GM12878 (cell line): ENCODE data around the gene MNAT1. TPM values are rescaled to one million over a fixed set of nuclear protein-coding genes. Genes with fewer than 3 reads are reported as not detected.

Experiments used
- ATAC-seq: fragments of 200-7000 bp; cut with Tn5 transposase; 3 replicates; pipeline ENCODE4 v1.9.1; 2020; ENCODE audit warnings: mild to moderate bottlenecking, moderate library complexity
- BruUV-seq: library from RNA; stranded (reverse); fragments of 400-500 nt; replicated peaks from 2 replicates; lab custom pipeline; 2021; lab: Mats Ljungman, UMichigan
- CTCF ChIA-PET: fragments of 300-600 bp; sonication (Branson Sonifier 250); formaldehyde crosslinking; extraction: SDS; loops from one replicate; lab custom pipeline; 2021; ENCODE audit warnings: inconsistent platforms; lab: Yijun Ruan, JAX
- POLR2A ChIA-PET: fragments of 350-600 bp; formaldehyde crosslinking; extraction: SDS; loops from one replicate; lab custom pipeline; 2021; ENCODE audit warnings: inconsistent platforms; lab: Charles Lee
- RAD21 ChIA-PET: fragments of 300-600 bp; sonication (Branson Sonifier 250); formaldehyde crosslinking; loops from one replicate; lab custom pipeline; 2023; ENCODE audit warnings: antibody characterized with exemption; ENCODE audit not compliant: unreplicated experiment; lab: Charles Lee
- SMC1A ChIA-PET: fragments of 300-600 bp; sonication (Branson Sonifier 250); formaldehyde crosslinking; loops from one replicate; lab custom pipeline; 2023; ENCODE audit not compliant: unreplicated experiment, uncharacterized antibody; lab: Charles Lee
- DNase-seq: peaks from one replicate; pipeline ENCODE4 v3.0.0-alpha.2; 2011; ENCODE audit warnings: low read depth, low spot score
- FAIRE-seq: peaks from 3 replicates; lab custom pipeline; 2011; peaks lifted over from hg19 to GRCh38; lab: Jason Lieb, UNC
- H2AFZ ChIP-seq: 2 replicates; pipeline ENCODE4 v1.6.0; 2011; ENCODE audit warnings: low read depth, low read length, control low read depth; ENCODE audit not compliant: control insufficient read depth
- H3K27ac ChIP-seq: 2 replicates; pipeline ENCODE4 v1.5.1; 2011; ENCODE audit warnings: control low read depth; ENCODE audit not compliant: control insufficient read depth, insufficient read depth
- H3K27me3 ChIP-seq, 2 experiments: replicated peaks in 1 of 2; 2 replicates each; pipeline versions ENCODE4 v1.6.0 to v1.6.1; 2011; ENCODE audit warnings: low read length in 1 of 2; ENCODE audit not compliant: control insufficient read depth in 2 of 2, insufficient read depth in 2 of 2
- H3K36me3 ChIP-seq, 2 experiments: 2 replicates each; pipeline ENCODE4 v1.5.1; 2011; ENCODE audit warnings: low read length in 1 of 2; ENCODE audit not compliant: control insufficient read depth in 2 of 2, insufficient read depth in 2 of 2
- H3K4me1 ChIP-seq: 2 replicates; pipeline ENCODE4 v1.6.1; 2011; ENCODE audit warnings: mild to moderate bottlenecking, low read length, moderate library complexity, mixed read lengths; ENCODE audit not compliant: control insufficient read depth, insufficient read depth
- H3K4me2 ChIP-seq: 2 replicates; pipeline ENCODE4 v1.6.0; 2011; ENCODE audit warnings: control low read depth; ENCODE audit not compliant: control insufficient read depth, insufficient read depth
- H3K4me3 ChIP-seq: fragments of 200-600 bp; sonication (generic); 2 replicates; pipeline ENCODE4 v1.5.1; 2016
- H3K79me2 ChIP-seq: 2 replicates; pipeline ENCODE4 v1.6.0; 2011; ENCODE audit warnings: low read length; ENCODE audit not compliant: control insufficient read depth, insufficient read depth
- H3K9ac ChIP-seq: 2 replicates; pipeline ENCODE4 v1.8.0; 2011; ENCODE audit warnings: low read length, control low read depth, mixed read lengths; ENCODE audit not compliant: control insufficient read depth, insufficient read depth
- H3K9me3 ChIP-seq: replicated peaks from 3 replicates; pipeline ENCODE4 v1.5.1; 2011; ENCODE audit warnings: mild to moderate bottlenecking, low read length; ENCODE audit not compliant: control insufficient read depth, insufficient read depth
- H4K20me1 ChIP-seq: 2 replicates; pipeline ENCODE4 v1.6.0; 2011; ENCODE audit not compliant: control insufficient read depth, insufficient read depth
- BMI1 ChIP-seq: fragments of 450-650 bp; IDR thresholded peaks from 2 replicates; pipeline ENCODE4 v1.6.1; 2016; ENCODE audit warnings: mild to moderate bottlenecking, moderate library complexity, borderline replicate concordance
- CBFB ChIP-seq: IDR thresholded peaks from 2 replicates; pipeline ENCODE4 v1.6.1; 2016; ENCODE audit warnings: antibody characterized with exemption, low read depth
- GABPA ChIP-seq: IDR thresholded peaks from 2 replicates; pipeline ENCODE4 v1.6.1; 2014; ENCODE audit warnings: antibody characterized with exemption, low read depth, mild to moderate bottlenecking, inconsistent platforms
- MEF2A ChIP-seq: IDR thresholded peaks from 2 replicates; pipeline ENCODE4 v1.6.1; 2011; ENCODE audit warnings: low read depth, mild to moderate bottlenecking, low read length, moderate library complexity; ENCODE audit not compliant: insufficient read depth
- MYC ChIP-seq: IDR thresholded peaks from 2 replicates; pipeline ENCODE4 v1.6.1; 2011; ENCODE audit warnings: mild to moderate bottlenecking, low read length, moderate library complexity, inconsistent platforms; ENCODE audit not compliant: insufficient read depth, insufficient replicate concordance, insufficient read length, severe bottlenecking
- NR2C2 ChIP-seq: IDR thresholded peaks from 2 replicates; pipeline ENCODE4 v1.6.1; 2011; ENCODE audit warnings: borderline replicate concordance, low read depth; ENCODE audit not compliant: control insufficient read depth, insufficient read length
- NR2F1 ChIP-seq: fragments of 450-650 bp; conservative IDR thresholded peaks from 2 replicates; pipeline ENCODE4 v1.6.1; 2017; ENCODE audit warnings: mild to moderate bottlenecking
- SRF ChIP-seq, 2 experiments: IDR thresholded peaks; 2 replicates each; pipeline ENCODE4 v1.6.1; 2011; ENCODE audit warnings: low read depth in 2 of 2, low read length in 2 of 2, mild to moderate bottlenecking in 1 of 2, moderate library complexity in 1 of 2
- WGBS: methylation state at CpG from one replicate; pipeline ENCODE4 v1.1.6; 2016; ENCODE audit warnings: low lambda C conversion rate; ENCODE audit not compliant: insufficient replicate concordance, insufficient coverage; ENCODE audit errors: missing lambda C conversion rate; 5-methylcytosine and 5-hydroxymethylcytosine counted together
- in situ Hi-C: fragments of 300-500 bp; cut with MboI; formaldehyde crosslinking; loops from 9 replicates; pipeline ENCODE4 v1.14.3; 2018; ENCODE audit warnings: mixed read lengths
- intact Hi-C: fragments of 100-400 bp; cut with micrococcal nuclease; formaldehyde crosslinking; loops from one replicate; pipeline ENCODE4 v1.14.2; 2022; ENCODE audit not compliant: unreplicated experiment
- polyA plus RNA-seq, 11 experiments: library from polyadenylated mRNA; depleted of rRNA in 4 of 11; unstranded in 6 of 11; stranded (reverse) in 5 of 11; fragments of >200 nt; fragmentation: Nextera tagmentation in 4 of 11; fragmentation: Illumina TruSeq in 1 of 11; extraction: Ambion mirVana in 4 of 11; extraction: Trizol in 1 of 11; gene quantifications; 1 replicate in 1 of 11; 2 replicates in 10 of 11; pipeline versions ENCODE4 v1.2.1 to v1.2.3, GENCODE V29; 2011 to 2016; ENCODE audit warnings: inconsistent platforms in 2 of 11, missing spikeins in 2 of 11, low read depth in 1 of 11
- total RNA-seq, 4 experiments: library from RNA; depleted of rRNA in 3 of 4; stranded (reverse); fragments of >200 nt in 3 of 4; fragmentation: Illumina TruSeq in 1 of 4; extraction: Trizol in 1 of 4; gene quantifications; 2 replicates each; pipeline versions ENCODE4 v1.2.1 to v1.2.3, GENCODE V29; 2013 to 2021
- TF ChIP-seq, protein P1 (sequence below): fragments of 450-650 bp; IDR thresholded peaks from 2 replicates; pipeline ENCODE4 v1.6.1; 2016; ENCODE audit warnings: mild to moderate bottlenecking
- TF ChIP-seq, protein P2 (sequence below): fragments of 450-650 bp; formaldehyde crosslinking; IDR thresholded peaks from 2 replicates; pipeline ENCODE4 v1.5.0; 2022; ENCODE audit warnings: mild to moderate bottlenecking, missing genetic modification characterization
- TF ChIP-seq, protein P3 (sequence below): IDR thresholded peaks from 2 replicates; pipeline ENCODE4 v1.6.1; 2012; ENCODE audit warnings: mild to moderate bottlenecking, low read depth, low read length
- TF ChIP-seq, protein P4 (sequence below): fragments of 450-650 bp; IDR thresholded peaks from 2 replicates; pipeline ENCODE4 v1.6.1; 2017; ENCODE audit warnings: antibody characterized with exemption, mild to moderate bottlenecking, moderate library complexity

The MNAT1 gene
- total and polyA plus RNA-seq, 10 of the 15 experiments (the other 5 are each of a cell fraction or from before 2014, with no cell fraction given): 26.5 to 67.4 (median 40.8) TPM

DNA sequence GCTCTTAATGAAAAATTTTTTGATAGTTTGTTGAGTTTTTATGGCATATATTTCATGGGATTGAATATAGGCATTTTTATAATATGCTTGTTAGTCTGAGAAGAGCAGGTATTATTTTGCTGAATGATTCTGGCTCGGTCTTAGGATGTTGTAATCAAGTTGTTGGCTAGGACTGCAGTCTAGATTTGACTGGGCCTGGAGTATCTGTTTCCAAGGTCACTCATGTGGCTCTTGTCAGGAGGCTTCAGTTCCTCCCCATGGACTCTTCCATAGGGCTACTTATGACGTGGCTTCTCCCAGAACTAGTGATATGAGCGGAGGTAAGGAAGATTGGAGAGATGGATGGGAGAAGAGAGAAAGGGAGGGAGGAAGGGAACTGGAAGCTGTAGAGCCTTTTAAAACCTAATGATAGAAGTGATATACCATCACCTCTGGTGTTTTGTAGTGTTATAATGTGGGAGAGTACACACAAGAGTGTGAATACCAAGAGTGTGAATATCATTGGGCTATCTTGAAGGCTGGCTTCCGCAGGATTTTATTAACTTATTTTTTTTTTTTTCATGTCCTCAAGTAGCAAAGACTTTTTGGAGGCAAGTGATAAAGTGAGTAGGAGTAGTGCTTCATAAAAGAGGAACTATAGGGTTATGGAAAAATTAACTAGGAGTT lies 4.4 kb downstream of the MNAT1 start:
- RAD21 ChIA-PET: no interaction called here
- Histone ChIP-seq H3K27me3 (no peaks in the 10 kb centered on the region), H4K20me1 (no peaks in the 10 kb centered on the region), H3K9ac (no peak overlapping the region), H3K79me2 (peaks cover 15% of the 10 kb centered on the region), H3K4me3 (no peak overlapping the region), H3K36me3 (no peaks in the 10 kb centered on the region), H3K9me3 (no peaks in the 10 kb centered on the region; the same call in 1 of the 3 replicates)
- ATAC-seq: 0 out of 3 replicates have a peak, but pooled peaks have one; percentile 10
- BruUV-seq: no TSS peak
- CTCF ChIA-PET: no interaction called here
- no peak for DNase-seq
- WGBS: 88% methylated on average over 4 of the region's 4 CpGs
- TF ChIP-seq GABPA: no peak
- no peak for TF ChIP-seq MEF2A
- no peak for TF ChIP-seq MYC
- TF ChIP-seq NR2F1: no peak
- TF ChIP-seq, protein P1, sequence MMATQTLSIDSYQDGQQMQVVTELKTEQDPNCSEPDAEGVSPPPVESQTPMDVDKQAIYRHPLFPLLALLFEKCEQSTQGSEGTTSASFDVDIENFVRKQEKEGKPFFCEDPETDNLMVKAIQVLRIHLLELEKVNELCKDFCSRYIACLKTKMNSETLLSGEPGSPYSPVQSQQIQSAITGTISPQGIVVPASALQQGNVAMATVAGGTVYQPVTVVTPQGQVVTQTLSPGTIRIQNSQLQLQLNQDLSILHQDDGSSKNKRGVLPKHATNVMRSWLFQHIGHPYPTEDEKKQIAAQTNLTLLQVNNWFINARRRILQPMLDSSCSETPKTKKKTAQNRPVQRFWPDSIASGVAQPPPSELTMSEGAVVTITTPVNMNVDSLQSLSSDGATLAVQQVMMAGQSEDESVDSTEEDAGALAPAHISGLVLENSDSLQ: no peak
- TF ChIP-seq BMI1: no peak
- TF ChIP-seq, protein P2, sequence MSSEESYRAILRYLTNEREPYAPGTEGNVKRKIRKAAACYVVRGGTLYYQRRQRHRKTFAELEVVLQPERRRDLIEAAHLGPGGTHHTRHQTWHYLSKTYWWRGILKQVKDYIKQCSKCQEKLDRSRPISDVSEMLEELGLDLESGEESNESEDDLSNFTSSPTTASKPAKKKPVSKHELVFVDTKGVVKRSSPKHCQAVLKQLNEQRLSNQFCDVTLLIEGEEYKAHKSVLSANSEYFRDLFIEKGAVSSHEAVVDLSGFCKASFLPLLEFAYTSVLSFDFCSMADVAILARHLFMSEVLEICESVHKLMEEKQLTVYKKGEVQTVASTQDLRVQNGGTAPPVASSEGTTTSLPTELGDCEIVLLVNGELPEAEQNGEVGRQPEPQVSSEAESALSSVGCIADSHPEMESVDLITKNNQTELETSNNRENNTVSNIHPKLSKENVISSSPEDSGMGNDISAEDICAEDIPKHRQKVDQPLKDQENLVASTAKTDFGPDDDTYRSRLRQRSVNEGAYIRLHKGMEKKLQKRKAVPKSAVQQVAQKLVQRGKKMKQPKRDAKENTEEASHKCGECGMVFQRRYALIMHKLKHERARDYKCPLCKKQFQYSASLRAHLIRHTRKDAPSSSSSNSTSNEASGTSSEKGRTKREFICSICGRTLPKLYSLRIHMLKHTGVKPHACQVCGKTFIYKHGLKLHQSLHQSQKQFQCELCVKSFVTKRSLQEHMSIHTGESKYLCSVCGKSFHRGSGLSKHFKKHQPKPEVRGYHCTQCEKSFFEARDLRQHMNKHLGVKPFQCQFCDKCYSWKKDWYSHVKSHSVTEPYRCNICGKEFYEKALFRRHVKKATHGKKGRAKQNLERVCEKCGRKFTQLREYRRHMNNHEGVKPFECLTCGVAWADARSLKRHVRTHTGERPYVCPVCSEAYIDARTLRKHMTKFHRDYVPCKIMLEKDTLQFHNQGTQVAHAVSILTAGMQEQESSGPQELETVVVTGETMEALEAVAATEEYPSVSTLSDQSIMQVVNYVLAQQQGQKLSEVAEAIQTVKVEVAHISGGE (CRISPR knock-in tag): no peak
- TF ChIP-seq, protein P3, sequence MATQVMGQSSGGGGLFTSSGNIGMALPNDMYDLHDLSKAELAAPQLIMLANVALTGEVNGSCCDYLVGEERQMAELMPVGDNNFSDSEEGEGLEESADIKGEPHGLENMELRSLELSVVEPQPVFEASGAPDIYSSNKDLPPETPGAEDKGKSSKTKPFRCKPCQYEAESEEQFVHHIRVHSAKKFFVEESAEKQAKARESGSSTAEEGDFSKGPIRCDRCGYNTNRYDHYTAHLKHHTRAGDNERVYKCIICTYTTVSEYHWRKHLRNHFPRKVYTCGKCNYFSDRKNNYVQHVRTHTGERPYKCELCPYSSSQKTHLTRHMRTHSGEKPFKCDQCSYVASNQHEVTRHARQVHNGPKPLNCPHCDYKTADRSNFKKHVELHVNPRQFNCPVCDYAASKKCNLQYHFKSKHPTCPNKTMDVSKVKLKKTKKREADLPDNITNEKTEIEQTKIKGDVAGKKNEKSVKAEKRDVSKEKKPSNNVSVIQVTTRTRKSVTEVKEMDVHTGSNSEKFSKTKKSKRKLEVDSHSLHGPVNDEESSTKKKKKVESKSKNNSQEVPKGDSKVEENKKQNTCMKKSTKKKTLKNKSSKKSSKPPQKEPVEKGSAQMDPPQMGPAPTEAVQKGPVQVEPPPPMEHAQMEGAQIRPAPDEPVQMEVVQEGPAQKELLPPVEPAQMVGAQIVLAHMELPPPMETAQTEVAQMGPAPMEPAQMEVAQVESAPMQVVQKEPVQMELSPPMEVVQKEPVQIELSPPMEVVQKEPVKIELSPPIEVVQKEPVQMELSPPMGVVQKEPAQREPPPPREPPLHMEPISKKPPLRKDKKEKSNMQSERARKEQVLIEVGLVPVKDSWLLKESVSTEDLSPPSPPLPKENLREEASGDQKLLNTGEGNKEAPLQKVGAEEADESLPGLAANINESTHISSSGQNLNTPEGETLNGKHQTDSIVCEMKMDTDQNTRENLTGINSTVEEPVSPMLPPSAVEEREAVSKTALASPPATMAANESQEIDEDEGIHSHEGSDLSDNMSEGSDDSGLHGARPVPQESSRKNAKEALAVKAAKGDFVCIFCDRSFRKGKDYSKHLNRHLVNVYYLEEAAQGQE: no peak
- no peak for TF ChIP-seq SRF (IDR thresholded peaks at IDR 0.05; ENCODE audit: low read depth in 2 of 2, low read length in 2 of 2)
- no peak for TF ChIP-seq CBFB
- no peak for TF ChIP-seq NR2C2
- TF ChIP-seq, protein P4, sequence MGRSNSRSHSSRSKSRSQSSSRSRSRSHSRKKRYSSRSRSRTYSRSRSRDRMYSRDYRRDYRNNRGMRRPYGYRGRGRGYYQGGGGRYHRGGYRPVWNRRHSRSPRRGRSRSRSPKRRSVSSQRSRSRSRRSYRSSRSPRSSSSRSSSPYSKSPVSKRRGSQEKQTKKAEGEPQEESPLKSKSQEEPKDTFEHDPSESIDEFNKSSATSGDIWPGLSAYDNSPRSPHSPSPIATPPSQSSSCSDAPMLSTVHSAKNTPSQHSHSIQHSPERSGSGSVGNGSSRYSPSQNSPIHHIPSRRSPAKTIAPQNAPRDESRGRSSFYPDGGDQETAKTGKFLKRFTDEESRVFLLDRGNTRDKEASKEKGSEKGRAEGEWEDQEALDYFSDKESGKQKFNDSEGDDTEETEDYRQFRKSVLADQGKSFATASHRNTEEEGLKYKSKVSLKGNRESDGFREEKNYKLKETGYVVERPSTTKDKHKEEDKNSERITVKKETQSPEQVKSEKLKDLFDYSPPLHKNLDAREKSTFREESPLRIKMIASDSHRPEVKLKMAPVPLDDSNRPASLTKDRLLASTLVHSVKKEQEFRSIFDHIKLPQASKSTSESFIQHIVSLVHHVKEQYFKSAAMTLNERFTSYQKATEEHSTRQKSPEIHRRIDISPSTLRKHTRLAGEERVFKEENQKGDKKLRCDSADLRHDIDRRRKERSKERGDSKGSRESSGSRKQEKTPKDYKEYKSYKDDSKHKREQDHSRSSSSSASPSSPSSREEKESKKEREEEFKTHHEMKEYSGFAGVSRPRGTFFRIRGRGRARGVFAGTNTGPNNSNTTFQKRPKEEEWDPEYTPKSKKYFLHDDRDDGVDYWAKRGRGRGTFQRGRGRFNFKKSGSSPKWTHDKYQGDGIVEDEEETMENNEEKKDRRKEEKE: no peak
- TF ChIP-seq, all 136 proteins: peak for 0
- SMC1A ChIA-PET: interaction anchor here (0.6 kb wide), 1 partner anchor 9 kb away, joined by 3 read pairs; no protein-coding TSS in a partner anchor
- no peak overlapping the region for H3K4me2 ChIP-seq
- no peak overlapping the region for H2AFZ ChIP-seq
- in situ Hi-C loops (no loop called here), intact Hi-C loops (loop anchor here (10.0 kb wide), 1 partner anchor 286 kb away; no protein-coding TSS in a partner anchor)
- FAIRE-seq: no peak
- no peak overlapping the region for H3K27ac ChIP-seq
- POLR2A ChIA-PET: no interaction called here
- no peaks in the 10 kb centered on the region for H3K4me1 ChIP-seq
